GM06990 (cell line): ENCODE data around the gene IPO5.
"Not testable (repeated sequence)": the region's sequence is repeated elsewhere in the genome, so short reads cannot be mapped to it uniquely, and the experiment has no call there.

ENCODE experiments used
- DNase-seq: peaks from one replicate; pipeline ENCODE4 v3.0.0-alpha.2; 2011; ENCODE audit not compliant: insufficient read length; ENCODE audit errors: extremely low read depth
- H3K27me3 ChIP-seq: replicated peaks from 2 replicates; pipeline ENCODE4 v1.6.0; 2011; ENCODE audit warnings: low read length; ENCODE audit not compliant: control insufficient read depth, insufficient read depth
- H3K36me3 ChIP-seq: 2 replicates; pipeline ENCODE4 v1.5.1; 2011; ENCODE audit warnings: low read length; ENCODE audit not compliant: control insufficient read depth, insufficient read depth
- H3K4me3 ChIP-seq: replicated peaks from 2 replicates; pipeline ENCODE4 v1.5.1; 2011; ENCODE audit warnings: low read depth, mild to moderate bottlenecking, control low read depth, low read length
- CTCF ChIP-seq: IDR thresholded peaks from 2 replicates; pipeline ENCODE4 v1.5.1; 2011; ENCODE audit warnings: low read length, control low read depth, mild to moderate bottlenecking, inconsistent platforms; ENCODE audit not compliant: insufficient read depth, poor library complexity, severe bottlenecking

Gene IPO5

GRCh38 chr13:97944396-97945029 is 9.0 kb upstream of the IPO5 start:
- no peak for TF ChIP-seq CTCF
- H3K27me3 ChIP-seq, result no peaks in the 10 kb centered on the region
- H3K36me3 ChIP-seq, result no peaks in the 10 kb centered on the region
- DNase-seq, result no peak
- no peak overlapping the region for H3K4me3 ChIP-seq

- no peaks in the 10 kb centered on the region for H3K27me3 ChIP-seq
- no peak overlapping the region for H3K4me3 ChIP-seq
- no peak for TF ChIP-seq CTCF
- H3K36me3 ChIP-seq, result no peaks in the 10 kb centered on the region
- DNase-seq, result no peak
Measured at GRCh38 chr13:97945342-97945741, 8.1 kb upstream of the IPO5 start.

GRCh38 chr13:97945792-97946419 is 7.6 kb upstream of the IPO5 start:
- Histone ChIP-seq H3K4me3 (no peak overlapping the region), H3K36me3 (no peaks in the 10 kb centered on the region), H3K27me3 (no peaks in the 10 kb centered on the region)
- no peak for DNase-seq
- TF ChIP-seq CTCF, result no peak

DNA sequence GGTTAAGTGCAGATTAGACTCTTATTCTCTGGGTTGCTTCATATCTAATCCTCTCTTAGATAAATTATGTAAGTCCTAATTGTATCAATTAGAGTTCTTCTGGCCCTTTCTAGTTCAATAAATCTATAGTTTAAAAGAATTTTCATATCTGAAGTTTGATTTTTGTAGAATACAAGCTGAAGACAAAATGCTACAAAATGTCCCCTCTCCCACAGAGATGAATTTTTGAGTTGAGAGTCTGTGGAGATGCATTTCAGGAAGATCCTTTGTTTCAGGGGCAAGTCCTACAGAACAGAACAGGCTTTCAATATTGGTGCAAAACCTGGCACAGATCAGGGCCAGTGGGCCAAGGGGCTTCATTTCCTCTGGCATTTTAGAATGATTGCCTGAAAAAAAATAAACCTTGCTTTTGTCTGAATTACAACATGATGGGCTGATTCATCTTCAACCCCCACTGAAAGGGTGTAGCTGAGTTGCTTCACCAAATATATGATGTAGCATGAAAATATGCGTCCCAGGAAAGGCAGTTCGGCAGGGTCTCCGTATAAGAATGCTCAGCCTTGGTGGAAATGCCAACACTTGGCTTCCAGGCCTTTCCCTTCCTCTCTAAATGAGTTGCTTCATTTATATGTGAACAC is 6.4 kb upstream of the IPO5 start:
- H3K27me3 ChIP-seq, result no peaks in the 10 kb centered on the region
- no peak for TF ChIP-seq CTCF
- DNase-seq, result no peak
- H3K4me3 ChIP-seq, result no peak overlapping the region
- H3K36me3 ChIP-seq, result no peaks in the 10 kb centered on the region

DNA sequence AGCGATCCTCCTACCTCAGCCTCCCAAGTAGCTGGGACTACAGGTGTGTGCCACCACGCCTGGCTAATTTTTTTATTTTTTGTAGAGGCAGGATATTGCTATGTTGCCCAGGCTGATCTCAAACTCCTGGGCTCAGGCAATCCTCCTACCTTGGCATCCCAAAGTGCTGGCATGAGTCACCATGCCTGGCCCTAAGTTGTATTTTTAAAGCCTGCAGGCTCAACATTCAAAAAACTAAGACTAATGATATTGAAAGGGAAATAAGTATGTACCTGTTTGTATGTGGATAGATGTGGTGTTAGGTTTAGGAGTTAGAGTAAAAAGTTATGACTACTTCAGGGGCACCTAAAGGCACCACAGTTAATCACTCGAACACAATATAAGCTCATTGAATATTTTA is 5.4 kb upstream of the IPO5 start:
- TF ChIP-seq CTCF, result no peak
- no peaks in the 10 kb centered on the region for H3K36me3 ChIP-seq
- no peak overlapping the region for H3K4me3 ChIP-seq
- no peak for DNase-seq
- no peaks in the 10 kb centered on the region for H3K27me3 ChIP-seq

DNA sequence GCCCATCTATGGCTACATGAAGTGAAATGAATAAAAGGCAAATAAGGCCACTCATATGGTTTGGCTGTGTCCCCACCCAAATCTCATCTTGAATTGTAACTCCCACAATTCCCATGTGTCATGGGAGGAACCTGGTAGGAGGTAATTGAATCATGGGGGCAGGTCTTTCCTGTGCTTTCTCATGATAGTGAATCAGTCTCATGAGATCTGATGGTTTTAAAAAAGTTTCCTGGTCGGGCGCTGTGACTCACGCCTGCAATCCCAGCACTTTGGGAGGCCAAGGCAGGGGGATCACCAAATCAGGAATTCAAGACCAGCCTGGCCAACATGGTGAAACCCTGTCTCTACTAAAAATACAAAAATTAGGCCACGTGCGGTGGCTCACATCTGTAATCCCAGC is 4.2 kb upstream of the IPO5 start:
- H3K27me3 ChIP-seq, H3K36me3 ChIP-seq, H3K4me3 ChIP-seq, DNase-seq: not testable (repeated sequence)
